ENCODE measurements around the gene URM1.

DNA sequence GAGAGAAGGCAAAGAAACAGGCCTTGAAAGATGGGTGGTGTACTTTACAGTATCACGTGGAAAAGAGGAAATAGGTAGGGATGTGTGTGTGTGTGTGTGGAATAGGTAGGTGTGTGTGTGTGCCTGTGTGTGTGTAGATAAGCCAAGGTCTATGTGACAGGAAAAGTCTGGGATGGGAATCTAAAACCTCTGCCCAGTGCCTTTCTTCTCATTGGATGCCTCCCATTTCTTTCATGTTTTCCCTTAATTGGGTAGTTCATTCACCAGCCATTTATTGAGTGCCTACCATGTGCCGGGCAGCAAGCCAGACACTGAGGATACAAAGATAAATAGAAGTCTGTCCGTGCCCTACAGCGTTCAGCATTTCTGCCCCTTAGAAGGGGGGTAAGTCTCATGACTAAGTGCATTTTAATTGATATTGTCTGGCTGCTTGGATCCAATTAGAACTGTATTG, 1.0 kb downstream of the URM1 start:
- TF ChIP-seq ZNF302 (CRISPR knock-in tag; IDR thresholded peaks at IDR 0.05) (no peak), RAD21 (conservative IDR thresholded peaks at IDR 0.05 in 1 of 2, IDR thresholded peaks at IDR 0.05 in 1 of 2) (no peak), CEBPB (IDR thresholded peaks at IDR 0.05) (no peak), POLR2A (IDR thresholded peaks at IDR 0.05; ENCODE audit: low read length) (no peak), ZFP36 (IDR thresholded peaks at IDR 0.05; ENCODE audit: borderline replicate concordance, partially characterized antibody) (no peak), NR3C1 (IDR thresholded peaks at IDR 0.05) (no peak), EP300 (IDR thresholded peaks at IDR 0.05) (no peak), SREBF2 (IDR thresholded peaks at IDR 0.05) (no peak)
- TF ChIP-seq, protein P1, sequence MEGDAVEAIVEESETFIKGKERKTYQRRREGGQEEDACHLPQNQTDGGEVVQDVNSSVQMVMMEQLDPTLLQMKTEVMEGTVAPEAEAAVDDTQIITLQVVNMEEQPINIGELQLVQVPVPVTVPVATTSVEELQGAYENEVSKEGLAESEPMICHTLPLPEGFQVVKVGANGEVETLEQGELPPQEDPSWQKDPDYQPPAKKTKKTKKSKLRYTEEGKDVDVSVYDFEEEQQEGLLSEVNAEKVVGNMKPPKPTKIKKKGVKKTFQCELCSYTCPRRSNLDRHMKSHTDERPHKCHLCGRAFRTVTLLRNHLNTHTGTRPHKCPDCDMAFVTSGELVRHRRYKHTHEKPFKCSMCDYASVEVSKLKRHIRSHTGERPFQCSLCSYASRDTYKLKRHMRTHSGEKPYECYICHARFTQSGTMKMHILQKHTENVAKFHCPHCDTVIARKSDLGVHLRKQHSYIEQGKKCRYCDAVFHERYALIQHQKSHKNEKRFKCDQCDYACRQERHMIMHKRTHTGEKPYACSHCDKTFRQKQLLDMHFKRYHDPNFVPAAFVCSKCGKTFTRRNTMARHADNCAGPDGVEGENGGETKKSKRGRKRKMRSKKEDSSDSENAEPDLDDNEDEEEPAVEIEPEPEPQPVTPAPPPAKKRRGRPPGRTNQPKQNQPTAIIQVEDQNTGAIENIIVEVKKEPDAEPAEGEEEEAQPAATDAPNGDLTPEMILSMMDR (IDR thresholded peaks at IDR 0.05), result no peak
- TF ChIP-seq, protein P2, sequence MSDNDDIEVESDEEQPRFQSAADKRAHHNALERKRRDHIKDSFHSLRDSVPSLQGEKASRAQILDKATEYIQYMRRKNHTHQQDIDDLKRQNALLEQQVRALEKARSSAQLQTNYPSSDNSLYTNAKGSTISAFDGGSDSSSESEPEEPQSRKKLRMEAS (IDR thresholded peaks at IDR 0.05), result no peak
- TF ChIP-seq, protein P3, sequence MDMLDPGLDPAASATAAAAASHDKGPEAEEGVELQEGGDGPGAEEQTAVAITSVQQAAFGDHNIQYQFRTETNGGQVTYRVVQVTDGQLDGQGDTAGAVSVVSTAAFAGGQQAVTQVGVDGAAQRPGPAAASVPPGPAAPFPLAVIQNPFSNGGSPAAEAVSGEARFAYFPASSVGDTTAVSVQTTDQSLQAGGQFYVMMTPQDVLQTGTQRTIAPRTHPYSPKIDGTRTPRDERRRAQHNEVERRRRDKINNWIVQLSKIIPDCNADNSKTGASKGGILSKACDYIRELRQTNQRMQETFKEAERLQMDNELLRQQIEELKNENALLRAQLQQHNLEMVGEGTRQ (IDR thresholded peaks at IDR 0.05), result no peak

Data from A549 (cell line).